Esophagus squamous epithelium (tissue), 4 donors: Measurements from ENCODE around the gene PVALEF.

Experiments
- POLR2A ChIP-seq, 4 donors: fragments of 450-650 bp; IDR thresholded peaks; one replicate each; pipeline ENCODE4 v1.6.1; 2017; ENCODE audit warnings: antibody characterized with exemption in 4 of 4, mild to moderate bottlenecking in 4 of 4, moderate library complexity in 3 of 4
- TF ChIP-seq, protein P1 (sequence below), 6 experiments: fragments of 450-650 bp in 4 of 6; fragments of 200-600 bp in 2 of 6; sonication (generic) in 2 of 6; IDR thresholded peaks; one replicate each; pipeline ENCODE4 v1.5.1; 2016 to 2019; ENCODE audit warnings: antibody characterized with exemption in 6 of 6, mild to moderate bottlenecking in 4 of 6, moderate library complexity in 4 of 6

DNA sequence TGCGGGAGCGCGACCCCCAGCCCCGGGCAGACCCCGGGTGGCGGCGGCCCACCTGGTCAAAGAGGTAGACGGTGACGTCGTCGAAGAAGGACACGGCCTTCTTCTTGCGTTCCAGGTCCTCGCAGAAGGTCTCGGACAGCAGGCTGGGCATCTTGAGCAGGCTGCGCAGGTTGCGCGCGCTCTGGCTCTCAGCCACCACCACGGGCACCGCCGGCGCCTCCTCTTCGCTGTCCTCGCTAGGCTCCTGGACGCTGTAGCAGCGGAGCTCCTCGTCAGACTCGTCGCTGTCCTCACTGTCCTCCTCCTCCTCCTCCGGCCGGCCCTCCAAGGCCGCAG, 45.2 kb upstream of the PVALEF start:
- TF ChIP-seq, protein P1, sequence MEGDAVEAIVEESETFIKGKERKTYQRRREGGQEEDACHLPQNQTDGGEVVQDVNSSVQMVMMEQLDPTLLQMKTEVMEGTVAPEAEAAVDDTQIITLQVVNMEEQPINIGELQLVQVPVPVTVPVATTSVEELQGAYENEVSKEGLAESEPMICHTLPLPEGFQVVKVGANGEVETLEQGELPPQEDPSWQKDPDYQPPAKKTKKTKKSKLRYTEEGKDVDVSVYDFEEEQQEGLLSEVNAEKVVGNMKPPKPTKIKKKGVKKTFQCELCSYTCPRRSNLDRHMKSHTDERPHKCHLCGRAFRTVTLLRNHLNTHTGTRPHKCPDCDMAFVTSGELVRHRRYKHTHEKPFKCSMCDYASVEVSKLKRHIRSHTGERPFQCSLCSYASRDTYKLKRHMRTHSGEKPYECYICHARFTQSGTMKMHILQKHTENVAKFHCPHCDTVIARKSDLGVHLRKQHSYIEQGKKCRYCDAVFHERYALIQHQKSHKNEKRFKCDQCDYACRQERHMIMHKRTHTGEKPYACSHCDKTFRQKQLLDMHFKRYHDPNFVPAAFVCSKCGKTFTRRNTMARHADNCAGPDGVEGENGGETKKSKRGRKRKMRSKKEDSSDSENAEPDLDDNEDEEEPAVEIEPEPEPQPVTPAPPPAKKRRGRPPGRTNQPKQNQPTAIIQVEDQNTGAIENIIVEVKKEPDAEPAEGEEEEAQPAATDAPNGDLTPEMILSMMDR (IDR thresholded peaks at IDR 0.05) = no peak
- TF ChIP-seq POLR2A (IDR thresholded peaks at IDR 0.05) = no peak
